Prostate gland (tissue), 2 donors: ENCODE results near the gene PODXL2. TPM values are rescaled to one million over a fixed set of nuclear protein-coding genes. Genes with fewer than 3 reads are reported as not detected.

ENCODE experiments used
- DNase-seq: peaks from one replicate; pipeline ENCODE4 v3.0.0-alpha.2; 2019; ENCODE audit warnings: low spot score
- H3K27ac ChIP-seq, 2 donors: fragments of 200-600 bp; sonication (generic); 2 replicates each; pipeline ENCODE4 v1.5.1; 2017 to 2019
- H3K27me3 ChIP-seq: fragments of 200-600 bp; sonication (generic); replicated peaks from 2 replicates; pipeline ENCODE4 v1.5.1; 2019; ENCODE audit not compliant: insufficient read depth
- H3K36me3 ChIP-seq, 2 donors: fragments of 200-600 bp; sonication (generic); 1 replicate in 1 of 2; 2 replicates in 1 of 2; pipeline versions ENCODE4 v1.5.1 to v1.8.1; 2017 to 2019
- H3K4me1 ChIP-seq: fragments of 200-600 bp; sonication (generic); replicated peaks from 2 replicates; pipeline ENCODE4 v1.5.1; 2019
- H3K4me3 ChIP-seq, 2 donors: fragments of 200-600 bp; sonication (generic); 2 replicates each; pipeline ENCODE4 v1.5.1; 2017 to 2019
- H3K9me3 ChIP-seq: fragments of 200-600 bp; sonication (generic); 2 replicates; pipeline ENCODE4 v1.5.1; 2017
- POLR2A ChIP-seq: fragments of 450-650 bp; IDR thresholded peaks from one replicate; pipeline ENCODE4 v1.6.1; 2016; ENCODE audit warnings: antibody characterized with exemption, mild to moderate bottlenecking
- POLR2AphosphoS5 ChIP-seq: sonication (generic); formaldehyde crosslinking; IDR thresholded peaks from one replicate; pipeline ENCODE4 v1.6.1; 2017; ENCODE audit warnings: antibody characterized with exemption
- WGBS: methylation state at CpG from one replicate; pipeline ENCODE4 v1.1.5; 2018; 5-methylcytosine and 5-hydroxymethylcytosine counted together
- intact Hi-C: fragments of 100-400 bp; cut with DNase I; formaldehyde crosslinking; loops from one replicate; pipeline ENCODE4 v1.14.2; 2022
- total RNA-seq, 2 donors: library from RNA; depleted of rRNA; stranded (reverse); fragments of >200 nt; gene quantifications; one replicate each; pipeline ENCODE4 v1.1.0, GENCODE V29; 2016
- TF ChIP-seq, protein P1 (sequence below), 4 experiments: fragments of 200-600 bp in 2 of 4; fragments of 450-650 bp in 2 of 4; sonication (generic) in 2 of 4; IDR thresholded peaks; 1 replicate in 3 of 4; 2 replicates in 1 of 4; pipeline ENCODE4 v1.5.1; 2016 to 2019; ENCODE audit warnings: antibody characterized with exemption in 4 of 4, mild to moderate bottlenecking in 2 of 4, moderate library complexity in 2 of 4

PODXL2 gene
- total RNA-seq, 2 donors from 2014 or later = 63.9 to 73.7 TPM

DNA sequence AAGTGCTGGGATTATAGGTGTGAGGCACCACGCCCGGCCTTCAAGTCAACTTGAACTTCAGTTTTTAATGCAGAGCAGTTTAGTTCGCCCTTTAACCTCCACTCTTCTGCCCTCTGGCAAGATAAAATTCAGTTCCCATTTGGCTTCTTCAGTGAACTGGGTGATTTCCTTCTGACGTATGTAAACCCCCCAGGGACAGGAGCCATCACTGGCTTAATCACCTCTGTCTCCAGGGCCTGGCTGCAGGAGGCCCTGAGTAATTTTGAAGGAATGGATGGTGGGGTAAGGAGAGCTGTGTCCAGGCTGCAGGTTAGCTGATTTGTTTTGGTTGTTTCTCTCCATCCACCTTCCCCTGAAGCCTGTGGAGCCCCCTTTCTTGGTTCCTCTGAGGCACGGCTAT is 18.9 kb upstream of the PODXL2 start:
- intact Hi-C loops = no loop called here
- Histone ChIP-seq H3K9me3 (no peaks in the 10 kb centered on the region), H3K36me3 (no peaks in the 10 kb centered on the region), H3K27ac (no peak overlapping the region), H3K4me1 (peaks cover 10% of the 10 kb centered on the region), H3K27me3 (no peaks in the 10 kb centered on the region), H3K4me3 (no peak overlapping the region)
- DNase-seq = no peak
- WGBS = 97% methylated on average over 5 of the region's 5 CpGs
- TF ChIP-seq POLR2AphosphoS5 (no peak), POLR2A (no peak)

GRCh38 chr3:127611251-127611650 is 17.7 kb upstream of the PODXL2 start:
- H3K36me3 ChIP-seq = no peaks in the 10 kb centered on the region
- H3K27ac ChIP-seq = no peak overlapping the region
- no peak overlapping the region for H3K4me3 ChIP-seq
- peaks cover 7% of the 10 kb centered on the region for H3K4me1 ChIP-seq
- H3K27me3 ChIP-seq = no peaks in the 10 kb centered on the region
- intact Hi-C loops = no loop called here
- TF ChIP-seq, protein P1, sequence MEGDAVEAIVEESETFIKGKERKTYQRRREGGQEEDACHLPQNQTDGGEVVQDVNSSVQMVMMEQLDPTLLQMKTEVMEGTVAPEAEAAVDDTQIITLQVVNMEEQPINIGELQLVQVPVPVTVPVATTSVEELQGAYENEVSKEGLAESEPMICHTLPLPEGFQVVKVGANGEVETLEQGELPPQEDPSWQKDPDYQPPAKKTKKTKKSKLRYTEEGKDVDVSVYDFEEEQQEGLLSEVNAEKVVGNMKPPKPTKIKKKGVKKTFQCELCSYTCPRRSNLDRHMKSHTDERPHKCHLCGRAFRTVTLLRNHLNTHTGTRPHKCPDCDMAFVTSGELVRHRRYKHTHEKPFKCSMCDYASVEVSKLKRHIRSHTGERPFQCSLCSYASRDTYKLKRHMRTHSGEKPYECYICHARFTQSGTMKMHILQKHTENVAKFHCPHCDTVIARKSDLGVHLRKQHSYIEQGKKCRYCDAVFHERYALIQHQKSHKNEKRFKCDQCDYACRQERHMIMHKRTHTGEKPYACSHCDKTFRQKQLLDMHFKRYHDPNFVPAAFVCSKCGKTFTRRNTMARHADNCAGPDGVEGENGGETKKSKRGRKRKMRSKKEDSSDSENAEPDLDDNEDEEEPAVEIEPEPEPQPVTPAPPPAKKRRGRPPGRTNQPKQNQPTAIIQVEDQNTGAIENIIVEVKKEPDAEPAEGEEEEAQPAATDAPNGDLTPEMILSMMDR (IDR thresholded peaks at IDR 0.05) = no peak
- TF ChIP-seq POLR2AphosphoS5 (no peak), POLR2A (no peak)
- WGBS = 94% methylated on average over 8 of the region's 8 CpGs
- H3K9me3 ChIP-seq = no peaks in the 10 kb centered on the region
- no peak for DNase-seq

DNA sequence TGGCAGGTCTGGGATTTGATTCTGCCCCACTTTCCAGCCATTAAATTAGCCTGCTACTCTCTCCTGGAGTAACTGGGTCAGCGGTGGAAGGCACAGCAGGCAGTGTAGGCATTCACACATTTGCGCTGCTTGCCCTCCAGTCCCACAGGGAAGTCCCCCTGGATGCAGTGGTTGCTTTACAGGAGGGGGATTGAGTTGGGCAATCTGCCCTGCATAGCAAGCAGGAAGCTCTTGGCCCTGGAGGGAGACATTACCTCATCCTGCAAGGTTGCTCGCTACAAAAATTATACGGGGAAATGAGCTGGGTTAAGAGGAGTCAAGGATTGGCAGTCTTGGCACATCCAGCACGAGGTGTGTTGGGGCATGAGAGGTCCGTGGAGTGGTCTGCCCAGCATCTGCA is 16.0 kb upstream of the PODXL2 start:
- Histone ChIP-seq H3K4me1 (peaks cover 3% of the 10 kb centered on the region), H3K36me3 (no peaks in the 10 kb centered on the region), H3K9me3 (no peaks in the 10 kb centered on the region), H3K4me3 (no peak overlapping the region), H3K27ac (no peak overlapping the region), H3K27me3 (no peaks in the 10 kb centered on the region)
- TF ChIP-seq POLR2AphosphoS5 = no peak
- TF ChIP-seq POLR2A = no peak
- TF ChIP-seq, protein P1 (IDR thresholded peaks at IDR 0.05) = no peak
- intact Hi-C loops = no loop called here
- DNase-seq = no peak
- 38% methylated on average over 6 of the region's 6 CpGs for WGBS

- H3K36me3 ChIP-seq = no peaks in the 10 kb centered on the region
Measured at GRCh38 chr3:127613406-127613805, 15.6 kb upstream of the PODXL2 start.

DNA sequence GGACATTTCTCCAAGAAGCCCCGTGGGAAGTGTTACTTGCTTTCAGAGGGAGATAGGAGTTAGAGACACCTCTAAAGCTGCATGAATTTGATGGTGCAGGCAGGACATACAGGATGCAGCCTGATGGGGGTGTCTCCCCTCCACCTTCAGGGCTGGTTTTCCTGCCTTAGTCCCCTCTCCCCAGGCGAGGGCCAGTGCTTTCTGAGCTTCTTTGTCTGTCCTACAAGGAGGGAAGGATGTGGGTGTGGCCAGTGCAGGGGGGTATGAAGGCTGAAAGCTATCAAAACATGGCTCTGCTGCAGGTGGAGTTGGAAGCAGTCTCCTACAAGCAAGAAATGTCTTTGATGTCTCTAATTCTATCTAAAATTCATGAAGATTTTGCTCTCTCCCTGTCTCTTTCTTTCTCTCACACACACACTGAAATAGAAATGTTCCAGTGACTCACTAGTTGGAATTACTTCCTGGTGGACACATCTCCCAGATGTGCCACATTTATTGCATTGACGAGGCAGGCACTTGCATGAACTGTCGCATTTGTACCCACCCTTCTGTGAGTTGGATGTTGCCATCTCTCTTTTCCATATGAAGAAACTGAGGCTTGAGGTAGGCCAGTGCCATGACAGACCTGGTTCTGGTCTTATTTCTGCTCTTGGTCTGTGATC is 13.9 kb upstream of the PODXL2 start:
- Histone ChIP-seq H3K4me3 (no peak overlapping the region), H3K27me3 (no peaks in the 10 kb centered on the region), H3K9me3 (no peaks in the 10 kb centered on the region), H3K4me1 (peaks cover 3% of the 10 kb centered on the region), H3K27ac (no peak overlapping the region), H3K36me3 (no peaks in the 10 kb centered on the region)
- intact Hi-C loops = no loop called here
- WGBS = 86% methylated on average over 4 of the region's 4 CpGs
- no peak for DNase-seq
- TF ChIP-seq POLR2AphosphoS5 (no peak), POLR2A (no peak)
- TF ChIP-seq, protein P1 (IDR thresholded peaks at IDR 0.05) = no peak

More at GRCh38 chr3:127613406-127613805, 15.6 kb upstream of the PODXL2 start:
- Histone ChIP-seq H3K4me1 (peaks cover 3% of the 10 kb centered on the region), H3K9me3 (no peaks in the 10 kb centered on the region), H3K27me3 (no peaks in the 10 kb centered on the region), H3K4me3 (no peak overlapping the region), H3K27ac (no peak overlapping the region)
- intact Hi-C loops = no loop called here
- no peak for DNase-seq
- peak; percentile 41 for TF ChIP-seq POLR2AphosphoS5
- TF ChIP-seq, protein P1 (IDR thresholded peaks at IDR 0.05) = no peak
